ENCODE results near the gene MMP8.

GRCh38 chr11:102770191-102770590, 45.4 kb upstream of the MMP8 start:
- TF ChIP-seq EZH2 (IDR thresholded peaks at IDR 0.05; ENCODE audit: borderline replicate concordance, control insufficient read depth, low read depth, low read length) (no peak), MXI1 (IDR thresholded peaks at IDR 0.05; ENCODE audit: low read depth, low read length) (no peak), JUND (IDR thresholded peaks at IDR 0.05; ENCODE audit: low read depth, low read length) (no peak), CTCF (IDR thresholded peaks at IDR 0.05 in 2 of 3, conservative IDR thresholded peaks at IDR 0.05 in 1 of 3; ENCODE audit: control insufficient read depth in 2 of 3, extremely low read depth in 1 of 3, insufficient read depth in 1 of 3, low read depth in 3 of 3, low read length in 3 of 3) (no peak), TAF1 (IDR thresholded peaks at IDR 0.05; ENCODE audit: borderline replicate concordance, low read depth, low read length) (no peak), RFX5 (IDR thresholded peaks at IDR 0.05; ENCODE audit: low read depth, low read length) (no peak), GABPA (IDR thresholded peaks at IDR 0.05; ENCODE audit: low read depth) (no peak), ZNF274 (IDR thresholded peaks at IDR 0.05; ENCODE audit: insufficient read depth, insufficient read length) (no peak), REST (IDR thresholded peaks at IDR 0.05; ENCODE audit: low read depth, low read length) (no peak), HDAC6 (IDR thresholded peaks at IDR 0.05; ENCODE audit: unreplicated experiment) (no peak), BCL11A (IDR thresholded peaks at IDR 0.05; ENCODE audit: low read depth, low read length) (no peak)

All from GM12878 (cell line).